ENCODE results near the gene IRGQ.

- TF ChIP-seq CTCF (IDR thresholded peaks at IDR 0.05; ENCODE audit: low read depth, low read length, poor library complexity, severe bottlenecking) = no peak
- no peak for TF ChIP-seq EZH2phosphoT487 (IDR thresholded peaks at IDR 0.05; ENCODE audit: borderline replicate concordance, low read length)
These were observed 42.5 kb upstream of the IRGQ start for GRCh38 chr19:43638214-43638994.

Measured in DOHH2 (cell line).